Sigmoid colon (tissue), 4 donors: ENCODE measurements around the gene CPM.

Experiments used
- CTCF ChIP-seq, 4 experiments: fragments of 450-650 bp in 3 of 4; fragments of 200-600 bp in 1 of 4; IDR thresholded peaks; one replicate each; pipeline ENCODE4 v1.5.1; 2016 to 2019; ENCODE audit warnings: antibody characterized with exemption in 4 of 4, mild to moderate bottlenecking in 3 of 4, moderate library complexity in 2 of 4
- EP300 ChIP-seq, 4 donors: sonication (generic); formaldehyde crosslinking; IDR thresholded peaks; one replicate each; pipeline ENCODE4 v1.6.1; 2017; ENCODE audit warnings: antibody characterized with exemption in 4 of 4
- POLR2A ChIP-seq, 2 donors: fragments of 450-650 bp; IDR thresholded peaks; one replicate each; pipeline ENCODE4 v1.6.1; 2016; ENCODE audit warnings: antibody characterized with exemption in 2 of 2, mild to moderate bottlenecking in 2 of 2, moderate library complexity in 2 of 2
- POLR2AphosphoS5 ChIP-seq, 4 donors: sonication (generic); formaldehyde crosslinking; IDR thresholded peaks; one replicate each; pipeline ENCODE4 v1.6.1; 2017; ENCODE audit warnings: antibody characterized with exemption in 4 of 4

GRCh38 chr12:68841717-68842116 is 91.3 kb downstream of the CPM start:
- TF ChIP-seq CTCF (IDR thresholded peaks at IDR 0.05) (no peak), POLR2A (IDR thresholded peaks at IDR 0.05) (no peak), POLR2AphosphoS5 (IDR thresholded peaks at IDR 0.05) (no peak), EP300 (IDR thresholded peaks at IDR 0.05) (no peak)
